ENCODE data around the gene MAGEB2. TPM values are rescaled to one million over a fixed set of nuclear protein-coding genes. Genes with fewer than 3 reads are reported as not detected.

Gene MAGEB2
- total and polyA plus RNA-seq, 10 of the 15 experiments (the other 5 are each of a cell fraction or from before 2014, with no cell fraction given): not detected

DNA sequence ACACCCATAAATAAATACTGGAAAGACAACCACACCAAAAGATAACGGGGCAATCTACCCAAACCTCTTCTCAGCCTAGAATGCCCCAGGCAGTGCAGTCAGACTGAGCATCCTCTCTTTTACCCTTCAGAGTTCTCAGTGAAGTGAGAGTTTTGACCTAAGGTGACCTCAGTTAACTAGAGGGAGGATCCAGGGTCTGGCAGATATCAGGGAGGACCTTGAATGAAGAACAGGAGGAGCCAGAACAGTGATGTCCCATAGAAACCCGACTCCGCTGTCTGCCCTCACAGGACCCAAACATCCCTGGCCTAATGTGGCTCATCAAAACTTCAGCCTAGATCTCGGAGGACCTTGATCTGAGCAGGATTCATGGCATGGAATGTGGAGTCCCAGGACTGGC lies 15.0 kb downstream of the MAGEB2 start, which contains the start of gene MAGEB3 (continued):
- TF ChIP-seq, protein P1, sequence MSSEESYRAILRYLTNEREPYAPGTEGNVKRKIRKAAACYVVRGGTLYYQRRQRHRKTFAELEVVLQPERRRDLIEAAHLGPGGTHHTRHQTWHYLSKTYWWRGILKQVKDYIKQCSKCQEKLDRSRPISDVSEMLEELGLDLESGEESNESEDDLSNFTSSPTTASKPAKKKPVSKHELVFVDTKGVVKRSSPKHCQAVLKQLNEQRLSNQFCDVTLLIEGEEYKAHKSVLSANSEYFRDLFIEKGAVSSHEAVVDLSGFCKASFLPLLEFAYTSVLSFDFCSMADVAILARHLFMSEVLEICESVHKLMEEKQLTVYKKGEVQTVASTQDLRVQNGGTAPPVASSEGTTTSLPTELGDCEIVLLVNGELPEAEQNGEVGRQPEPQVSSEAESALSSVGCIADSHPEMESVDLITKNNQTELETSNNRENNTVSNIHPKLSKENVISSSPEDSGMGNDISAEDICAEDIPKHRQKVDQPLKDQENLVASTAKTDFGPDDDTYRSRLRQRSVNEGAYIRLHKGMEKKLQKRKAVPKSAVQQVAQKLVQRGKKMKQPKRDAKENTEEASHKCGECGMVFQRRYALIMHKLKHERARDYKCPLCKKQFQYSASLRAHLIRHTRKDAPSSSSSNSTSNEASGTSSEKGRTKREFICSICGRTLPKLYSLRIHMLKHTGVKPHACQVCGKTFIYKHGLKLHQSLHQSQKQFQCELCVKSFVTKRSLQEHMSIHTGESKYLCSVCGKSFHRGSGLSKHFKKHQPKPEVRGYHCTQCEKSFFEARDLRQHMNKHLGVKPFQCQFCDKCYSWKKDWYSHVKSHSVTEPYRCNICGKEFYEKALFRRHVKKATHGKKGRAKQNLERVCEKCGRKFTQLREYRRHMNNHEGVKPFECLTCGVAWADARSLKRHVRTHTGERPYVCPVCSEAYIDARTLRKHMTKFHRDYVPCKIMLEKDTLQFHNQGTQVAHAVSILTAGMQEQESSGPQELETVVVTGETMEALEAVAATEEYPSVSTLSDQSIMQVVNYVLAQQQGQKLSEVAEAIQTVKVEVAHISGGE (CRISPR knock-in tag; IDR thresholded peaks at IDR 0.05): no peak
- TF ChIP-seq STAT3 (IDR thresholded peaks at IDR 0.05; ENCODE audit: low read depth, low read length) (no peak), YBX1 (IDR thresholded peaks at IDR 0.05) (no peak)

- no TSS peak for BruUV-seq (replicated peaks)
- in situ Hi-C loops (cut with MboI): no loop called here
- CTCF ChIA-PET: no interaction called here
- RAD21 ChIA-PET (ENCODE audit: unreplicated experiment): no interaction called here
- H3K27me3 ChIP-seq (replicated peaks in 1 of 2; ENCODE audit: control insufficient read depth in 2 of 2, insufficient read depth in 2 of 2, low read length in 1 of 2): no peaks in the 10 kb centered on the region
- H3K9ac ChIP-seq (ENCODE audit: control insufficient read depth, insufficient read depth, low read length): no peak within 1 kb of the TSS
- no peak within 1 kb of the TSS for H3K4me3 ChIP-seq
- no peak within 1 kb of the TSS for H3K4me2 ChIP-seq (ENCODE audit: control insufficient read depth, insufficient read depth)
- DNase-seq (ENCODE audit: low read depth, low spot score) (no peak), ATAC-seq (peak; percentile 60), FAIRE-seq (no peak)
- WGBS (ENCODE audit: insufficient coverage, insufficient replicate concordance, low lambda C conversion rate, missing lambda C conversion rate): 44% methylated on average over 10 of the region's 10 CpGs
- no peaks in the 10 kb centered on the region for H3K9me3 ChIP-seq (replicated peaks; ENCODE audit: control insufficient read depth, insufficient read depth, low read length)
- SMC1A ChIA-PET (ENCODE audit: uncharacterized antibody, unreplicated experiment): no interaction called here
- H3K79me2 ChIP-seq (ENCODE audit: control insufficient read depth, insufficient read depth, low read length): no peaks in the 10 kb centered on the region
- H3K4me1 ChIP-seq (ENCODE audit: control insufficient read depth, insufficient read depth, low read length): no peaks in the 10 kb centered on the region
- intact Hi-C loops (cut with micrococcal nuclease; ENCODE audit: unreplicated experiment): no loop called here
- no peaks in the 10 kb centered on the region for H3K36me3 ChIP-seq (ENCODE audit: control insufficient read depth in 2 of 2, insufficient read depth in 2 of 2, low read length in 1 of 2)
- no peak within 1 kb of the TSS for H2AFZ ChIP-seq (ENCODE audit: control insufficient read depth, low read depth, low read length)
- no peaks in the 10 kb centered on the region for H4K20me1 ChIP-seq (ENCODE audit: control insufficient read depth, insufficient read depth)
- POLR2A ChIA-PET: no interaction called here
- H3K27ac ChIP-seq (ENCODE audit: control insufficient read depth, insufficient read depth): no peak within 1 kb of the TSS
- TF ChIP-seq RELB (IDR thresholded peaks at IDR 0.05; ENCODE audit: low read depth): no peak
- no peak for TF ChIP-seq RAD21 (IDR thresholded peaks at IDR 0.05; ENCODE audit: insufficient read depth, low read depth, low read length)
- TF ChIP-seq, protein P2, sequence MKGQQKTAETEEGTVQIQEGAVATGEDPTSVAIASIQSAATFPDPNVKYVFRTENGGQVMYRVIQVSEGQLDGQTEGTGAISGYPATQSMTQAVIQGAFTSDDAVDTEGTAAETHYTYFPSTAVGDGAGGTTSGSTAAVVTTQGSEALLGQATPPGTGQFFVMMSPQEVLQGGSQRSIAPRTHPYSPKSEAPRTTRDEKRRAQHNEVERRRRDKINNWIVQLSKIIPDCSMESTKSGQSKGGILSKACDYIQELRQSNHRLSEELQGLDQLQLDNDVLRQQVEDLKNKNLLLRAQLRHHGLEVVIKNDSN (IDR thresholded peaks at IDR 0.05; ENCODE audit: borderline replicate concordance, extremely low read length, insufficient read depth, low read depth, low read length): no peak
- TF ChIP-seq, protein P3, sequence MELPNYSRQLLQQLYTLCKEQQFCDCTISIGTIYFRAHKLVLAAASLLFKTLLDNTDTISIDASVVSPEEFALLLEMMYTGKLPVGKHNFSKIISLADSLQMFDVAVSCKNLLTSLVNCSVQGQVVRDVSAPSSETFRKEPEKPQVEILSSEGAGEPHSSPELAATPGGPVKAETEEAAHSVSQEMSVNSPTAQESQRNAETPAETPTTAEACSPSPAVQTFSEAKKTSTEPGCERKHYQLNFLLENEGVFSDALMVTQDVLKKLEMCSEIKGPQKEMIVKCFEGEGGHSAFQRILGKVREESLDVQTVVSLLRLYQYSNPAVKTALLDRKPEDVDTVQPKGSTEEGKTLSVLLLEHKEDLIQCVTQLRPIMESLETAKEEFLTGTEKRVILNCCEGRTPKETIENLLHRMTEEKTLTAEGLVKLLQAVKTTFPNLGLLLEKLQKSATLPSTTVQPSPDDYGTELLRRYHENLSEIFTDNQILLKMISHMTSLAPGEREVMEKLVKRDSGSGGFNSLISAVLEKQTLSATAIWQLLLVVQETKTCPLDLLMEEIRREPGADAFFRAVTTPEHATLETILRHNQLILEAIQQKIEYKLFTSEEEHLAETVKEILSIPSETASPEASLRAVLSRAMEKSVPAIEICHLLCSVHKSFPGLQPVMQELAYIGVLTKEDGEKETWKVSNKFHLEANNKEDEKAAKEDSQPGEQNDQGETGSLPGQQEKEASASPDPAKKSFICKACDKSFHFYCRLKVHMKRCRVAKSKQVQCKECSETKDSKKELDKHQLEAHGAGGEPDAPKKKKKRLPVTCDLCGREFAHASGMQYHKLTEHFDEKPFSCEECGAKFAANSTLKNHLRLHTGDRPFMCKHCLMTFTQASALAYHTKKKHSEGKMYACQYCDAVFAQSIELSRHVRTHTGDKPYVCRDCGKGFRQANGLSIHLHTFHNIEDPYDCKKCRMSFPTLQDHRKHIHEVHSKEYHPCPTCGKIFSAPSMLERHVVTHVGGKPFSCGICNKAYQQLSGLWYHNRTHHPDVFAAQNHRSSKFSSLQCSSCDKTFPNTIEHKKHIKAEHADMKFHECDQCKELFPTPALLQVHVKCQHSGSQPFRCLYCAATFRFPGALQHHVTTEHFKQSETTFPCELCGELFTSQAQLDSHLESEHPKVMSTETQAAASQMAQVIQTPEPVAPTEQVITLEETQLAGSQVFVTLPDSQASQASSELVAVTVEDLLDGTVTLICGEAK (IDR thresholded peaks at IDR 0.05; ENCODE audit: borderline replicate concordance): no peak
- TF ChIP-seq CREM (IDR thresholded peaks at IDR 0.05; ENCODE audit: low read depth): no peak
- no peak for TF ChIP-seq E2F4 (IDR thresholded peaks at IDR 0.05; ENCODE audit: low read depth, low read length)
- TF ChIP-seq MTA3 (IDR thresholded peaks at IDR 0.05; ENCODE audit: borderline replicate concordance, low read length): no peak
These were observed 26.5 kb downstream of the MAGEB2 start, which contains the start of gene MAGEB4 for GRCh38 chrX:30241724-30242415. TSS of gene MAGEB4 (plus strand) at chrX:30242000. CDS start at chrX:30242136, 136 bp downstream.

Measured in GM12878 (cell line).